ENCODE results near the gene MCM3.

Gene MCM3

GRCh38 chr6:52271852-52272460 is 12.6 kb downstream of the MCM3 start:
- H3K27ac ChIP-seq (ENCODE audit: low read depth, low read length), result no peak overlapping the region
- no peak overlapping the region for H4K8ac ChIP-seq (ENCODE audit: low read depth, low read length)
- H3K9ac ChIP-seq (ENCODE audit: low read length), result no peak overlapping the region
- H2BK5ac ChIP-seq (ENCODE audit: low read depth, low read length, poor library complexity), result no peak overlapping the region
- DNase-seq, result no peak
- no peak overlapping the region for H3K4ac ChIP-seq (ENCODE audit: low read depth, low read length)
- no peak overlapping the region for H4K91ac ChIP-seq (ENCODE audit: low read depth, low read length)
- H3K36me3 ChIP-seq (ENCODE audit: control insufficient read depth in 1 of 2, insufficient read depth in 2 of 2, low read length in 2 of 2), result peaks cover 37 to 62% of the 10 kb centered on the region in 2 experiments
- WGBS (ENCODE audit: extremely low coverage, insufficient coverage, insufficient read length), result no CpG with 5 or more reads among the region's 9 CpGs
- no peak overlapping the region for H2BK120ac ChIP-seq (ENCODE audit: insufficient read depth, low read length, poor library complexity)
- no peak overlapping the region for H2AK5ac ChIP-seq (ENCODE audit: low read length)
- no peak overlapping the region for H2AFZ ChIP-seq (ENCODE audit: insufficient read depth, low read length, poor library complexity)
- H3K9me3 ChIP-seq (ENCODE audit: insufficient read depth, low read depth, low read length), result peaks cover 2% of the 10 kb centered on the region
- H3K27me3 ChIP-seq (ENCODE audit: insufficient read depth, low read length), result no peaks in the 10 kb centered on the region
- no peak overlapping the region for H3K4me3 ChIP-seq (ENCODE audit: low read depth, low read length)
- H3K79me1 ChIP-seq (ENCODE audit: low read length), result no peaks in the 10 kb centered on the region
- H3K23ac ChIP-seq (ENCODE audit: low read length), result no peak overlapping the region
- H3K79me2 ChIP-seq (ENCODE audit: control insufficient read depth, insufficient read depth, low read length, poor library complexity), result no peaks in the 10 kb centered on the region
- no peak overlapping the region for H2BK12ac ChIP-seq (ENCODE audit: low read length)
- no peaks in the 10 kb centered on the region for H3K4me1 ChIP-seq (ENCODE audit: control insufficient read depth in 1 of 2, insufficient read depth in 2 of 2, low read length in 2 of 2)
- H4K12ac ChIP-seq (ENCODE audit: low read depth, low read length), result peak overlapping the region; percentile 12
- no peak overlapping the region for H3K18ac ChIP-seq (ENCODE audit: low read length)
- H3K14ac ChIP-seq (ENCODE audit: low read length), result no peak overlapping the region
- H3K4me2 ChIP-seq (ENCODE audit: low read length), result no peak overlapping the region

- no peak overlapping the region for H4K8ac ChIP-seq (ENCODE audit: low read depth, low read length)
- H2BK5ac ChIP-seq (ENCODE audit: low read depth, low read length, poor library complexity), result no peak overlapping the region
- H2AK5ac ChIP-seq (ENCODE audit: low read length), result no peak overlapping the region
- H3K4me2 ChIP-seq (ENCODE audit: low read length), result no peak overlapping the region
- DNase-seq, result peak; percentile 49 to 82
- H3K79me1 ChIP-seq (ENCODE audit: low read length), result no peaks in the 10 kb centered on the region
- H3K27ac ChIP-seq (ENCODE audit: low read depth, low read length), result no peak overlapping the region
- no peak overlapping the region for H4K91ac ChIP-seq (ENCODE audit: low read depth, low read length)
- no peak overlapping the region for H2AFZ ChIP-seq (ENCODE audit: insufficient read depth, low read length, poor library complexity)
- H3K9me3 ChIP-seq (ENCODE audit: insufficient read depth, low read depth, low read length), result no peaks in the 10 kb centered on the region
- H3K18ac ChIP-seq (ENCODE audit: low read length), result no peak overlapping the region
- no peaks in the 10 kb centered on the region for H3K4me1 ChIP-seq (ENCODE audit: control insufficient read depth in 1 of 2, insufficient read depth in 2 of 2, low read length in 2 of 2)
- no peak overlapping the region for H4K12ac ChIP-seq (ENCODE audit: low read depth, low read length)
- H3K4me3 ChIP-seq (ENCODE audit: low read depth, low read length), result no peak overlapping the region
- no peak overlapping the region for H2BK120ac ChIP-seq (ENCODE audit: insufficient read depth, low read length, poor library complexity)
- peaks cover 26 to 55% of the 10 kb centered on the region in 2 experiments for H3K36me3 ChIP-seq (ENCODE audit: control insufficient read depth in 1 of 2, insufficient read depth in 2 of 2, low read length in 2 of 2)
- no peak overlapping the region for H2BK12ac ChIP-seq (ENCODE audit: low read length)
- no peak overlapping the region for H3K9ac ChIP-seq (ENCODE audit: low read length)
- no CpG with 5 or more reads among the region's 11 CpGs for WGBS (ENCODE audit: extremely low coverage, insufficient coverage, insufficient read length)
- H3K79me2 ChIP-seq (ENCODE audit: control insufficient read depth, insufficient read depth, low read length, poor library complexity), result no peaks in the 10 kb centered on the region
- H3K14ac ChIP-seq (ENCODE audit: low read length), result no peak overlapping the region
- no peaks in the 10 kb centered on the region for H3K27me3 ChIP-seq (ENCODE audit: insufficient read depth, low read length)
- no peak overlapping the region for H3K23ac ChIP-seq (ENCODE audit: low read length)
- H3K4ac ChIP-seq (ENCODE audit: low read depth, low read length), result no peak overlapping the region
Observed at GRCh38 chr6:52263709-52264540, 20.6 kb downstream of the MCM3 start.

GRCh38 chr6:52262620-52263344 is 21.8 kb downstream of the MCM3 start:
- Histone ChIP-seq H2BK120ac (ENCODE audit: insufficient read depth, low read length, poor library complexity) (no peak overlapping the region), H3K9me3 (ENCODE audit: insufficient read depth, low read depth, low read length) (no peaks in the 10 kb centered on the region), H2AK5ac (ENCODE audit: low read length) (no peak overlapping the region), H3K36me3 (ENCODE audit: control insufficient read depth in 1 of 2, insufficient read depth in 2 of 2, low read length in 2 of 2) (peaks cover 22 to 45% of the 10 kb centered on the region in 2 experiments), H3K4me2 (ENCODE audit: low read length) (no peak overlapping the region), H4K12ac (ENCODE audit: low read depth, low read length) (no peak overlapping the region), H2AFZ (ENCODE audit: insufficient read depth, low read length, poor library complexity) (no peak overlapping the region), H3K27me3 (ENCODE audit: insufficient read depth, low read length) (no peaks in the 10 kb centered on the region), H3K9ac (ENCODE audit: low read length) (no peak overlapping the region), H3K4ac (ENCODE audit: low read depth, low read length) (no peak overlapping the region), H3K27ac (ENCODE audit: low read depth, low read length) (no peak overlapping the region), H3K4me3 (ENCODE audit: low read depth, low read length) (no peak overlapping the region), H3K18ac (ENCODE audit: low read length) (no peak overlapping the region), H2BK12ac (ENCODE audit: low read length) (no peak overlapping the region), H3K79me2 (ENCODE audit: control insufficient read depth, insufficient read depth, low read length, poor library complexity) (no peaks in the 10 kb centered on the region), H3K4me1 (ENCODE audit: control insufficient read depth in 1 of 2, insufficient read depth in 2 of 2, low read length in 2 of 2) (no peaks in the 10 kb centered on the region), H3K79me1 (ENCODE audit: low read length) (no peaks in the 10 kb centered on the region), H2BK5ac (ENCODE audit: low read depth, low read length, poor library complexity) (no peak overlapping the region), H4K91ac (ENCODE audit: low read depth, low read length) (no peak overlapping the region), H3K23ac (ENCODE audit: low read length) (no peak overlapping the region), H3K14ac (ENCODE audit: low read length) (no peak overlapping the region), H4K8ac (ENCODE audit: low read depth, low read length) (no peak overlapping the region)
- WGBS (ENCODE audit: extremely low coverage, insufficient coverage, insufficient read length), result no CpG with 5 or more reads among the region's 9 CpGs
- no peak for DNase-seq

GRCh38 chr6:52261229-52261628 is 23.3 kb downstream of the MCM3 start:
- H2BK120ac ChIP-seq (ENCODE audit: insufficient read depth, low read length, poor library complexity), result no peak overlapping the region
- no peaks in the 10 kb centered on the region for H3K79me2 ChIP-seq (ENCODE audit: control insufficient read depth, insufficient read depth, low read length, poor library complexity)
- no peak for DNase-seq
- no peaks in the 10 kb centered on the region for H3K4me1 ChIP-seq (ENCODE audit: control insufficient read depth in 1 of 2, insufficient read depth in 2 of 2, low read length in 2 of 2)
- H3K9ac ChIP-seq (ENCODE audit: low read length), result no peak overlapping the region
- no peak overlapping the region for H2BK5ac ChIP-seq (ENCODE audit: low read depth, low read length, poor library complexity)
- H3K27ac ChIP-seq (ENCODE audit: low read depth, low read length), result no peak overlapping the region
- H3K14ac ChIP-seq (ENCODE audit: low read length), result no peak overlapping the region
- no peak overlapping the region for H2BK12ac ChIP-seq (ENCODE audit: low read length)
- H2AFZ ChIP-seq (ENCODE audit: insufficient read depth, low read length, poor library complexity), result no peak overlapping the region
- no peak overlapping the region for H3K4me3 ChIP-seq (ENCODE audit: low read depth, low read length)
- H3K18ac ChIP-seq (ENCODE audit: low read length), result no peak overlapping the region
- no peaks in the 10 kb centered on the region for H3K79me1 ChIP-seq (ENCODE audit: low read length)
- no CpG with 5 or more reads among the region's 6 CpGs for WGBS (ENCODE audit: extremely low coverage, insufficient coverage, insufficient read length)
- H3K36me3 ChIP-seq (ENCODE audit: control insufficient read depth in 1 of 2, insufficient read depth in 2 of 2, low read length in 2 of 2), result peaks cover 12 to 33% of the 10 kb centered on the region in 2 experiments
- no peak overlapping the region for H4K8ac ChIP-seq (ENCODE audit: low read depth, low read length)
- H3K4me2 ChIP-seq (ENCODE audit: low read length), result no peak overlapping the region
- no peak overlapping the region for H3K4ac ChIP-seq (ENCODE audit: low read depth, low read length)
- no peak overlapping the region for H4K12ac ChIP-seq (ENCODE audit: low read depth, low read length)
- H3K23ac ChIP-seq (ENCODE audit: low read length), result no peak overlapping the region
- H3K9me3 ChIP-seq (ENCODE audit: insufficient read depth, low read depth, low read length), result no peaks in the 10 kb centered on the region
- no peaks in the 10 kb centered on the region for H3K27me3 ChIP-seq (ENCODE audit: insufficient read depth, low read length)
- H2AK5ac ChIP-seq (ENCODE audit: low read length), result no peak overlapping the region
- H4K91ac ChIP-seq (ENCODE audit: low read depth, low read length), result no peak overlapping the region

Data from trophoblast cell (in vitro differentiated cells and primary cell).